Astrocyte (in vitro differentiated cells and primary cell): ENCODE data around the gene INSIG2.

ENCODE experiments used
- CTCF ChIP-seq: IDR thresholded peaks from 2 replicates; pipeline ENCODE4 v1.5.1; 2011; ENCODE audit warnings: low read depth, mild to moderate bottlenecking, inconsistent platforms, low read length, moderate library complexity; ENCODE audit not compliant: insufficient read depth
- EZH2 ChIP-seq: IDR thresholded peaks from 2 replicates; pipeline ENCODE4 v1.6.1; 2012; ENCODE audit warnings: mild to moderate bottlenecking, low read length, inconsistent platforms; ENCODE audit not compliant: insufficient read depth

GRCh38 chr2:118047380-118047826 is 40.9 kb upstream of the INSIG2 start:
- no peak for TF ChIP-seq EZH2
- no peak for TF ChIP-seq CTCF
